Gastroesophageal sphincter (tissue), 4 donors: ENCODE data around the gene NKX1-2. TPM values are rescaled to one million over a fixed set of nuclear protein-coding genes. Genes with fewer than 3 reads are reported as not detected.

Source experiments
- ATAC-seq: fragments of 150-250 bp; one replicate; pipeline ENCODE4 v1.9.1; 2016; ENCODE audit warnings: mild to moderate bottlenecking, moderate library complexity
- H3K27ac ChIP-seq, 4 donors: fragments of 200-600 bp; sonication (generic) in 3 of 4; 1 replicate in 3 of 4; 2 replicates in 1 of 4; pipeline ENCODE4 v1.5.1; 2016 to 2019
- H3K27me3 ChIP-seq: fragments of 200-600 bp; sonication (generic); one replicate; pipeline ENCODE4 v1.5.1; 2019
- H3K36me3 ChIP-seq, 2 donors: fragments of 200-600 bp; sonication (generic); one replicate each; pipeline ENCODE4 v1.5.1; 2019; ENCODE audit warnings: control low read depth in 1 of 2
- H3K4me1 ChIP-seq, 3 donors: fragments of 200-600 bp; sonication (generic); 1 replicate in 2 of 3; 2 replicates in 1 of 3; pipeline ENCODE4 v1.5.1; 2016 to 2019; ENCODE audit warnings: control low read depth in 2 of 3
- H3K4me3 ChIP-seq, 2 donors: fragments of 200-600 bp; sonication (generic); one replicate each; pipeline ENCODE4 v1.5.1; 2019; ENCODE audit warnings: mild to moderate bottlenecking in 1 of 2, moderate library complexity in 1 of 2
- H3K9me3 ChIP-seq, 3 donors: fragments of 200-600 bp; sonication (generic); one replicate each; pipeline ENCODE4 v1.5.1; 2017 to 2019; ENCODE audit warnings: control low read depth in 2 of 3
- EP300 ChIP-seq: sonication (generic); formaldehyde crosslinking; IDR thresholded peaks from one replicate; pipeline ENCODE4 v1.6.1; 2017; ENCODE audit warnings: antibody characterized with exemption, mild to moderate bottlenecking
- POLR2A ChIP-seq, 2 donors: fragments of 450-650 bp; IDR thresholded peaks; one replicate each; pipeline ENCODE4 v1.6.1; 2017; ENCODE audit warnings: antibody characterized with exemption in 2 of 2, mild to moderate bottlenecking in 2 of 2, moderate library complexity in 1 of 2
- POLR2AphosphoS5 ChIP-seq: sonication (generic); formaldehyde crosslinking; IDR thresholded peaks from one replicate; pipeline ENCODE4 v1.6.1; 2017; ENCODE audit warnings: antibody characterized with exemption
- WGBS, 2 donors: methylation state at CpG; one replicate each; pipeline ENCODE4 v1.1.5; 2018; ENCODE audit warnings: low coverage in 1 of 2; 5-methylcytosine and 5-hydroxymethylcytosine counted together
- total RNA-seq, 4 donors: library from RNA; depleted of rRNA; stranded (reverse); fragments of >200 nt; gene quantifications; one replicate each; pipeline ENCODE4 v1.1.0, GENCODE V29; 2016
- TF ChIP-seq, protein P1 (sequence below), 4 experiments: fragments of 200-600 bp in 2 of 4; fragments of 450-650 bp in 2 of 4; sonication (generic) in 1 of 4; IDR thresholded peaks; one replicate each; pipeline ENCODE4 v1.5.1; 2017 to 2019; ENCODE audit warnings: antibody characterized with exemption in 4 of 4, mild to moderate bottlenecking in 2 of 4, moderate library complexity in 2 of 4

Gene NKX1-2
- total RNA-seq, 4 donors from 2014 or later: 0.12 TPM; not detected in 3

DNA sequence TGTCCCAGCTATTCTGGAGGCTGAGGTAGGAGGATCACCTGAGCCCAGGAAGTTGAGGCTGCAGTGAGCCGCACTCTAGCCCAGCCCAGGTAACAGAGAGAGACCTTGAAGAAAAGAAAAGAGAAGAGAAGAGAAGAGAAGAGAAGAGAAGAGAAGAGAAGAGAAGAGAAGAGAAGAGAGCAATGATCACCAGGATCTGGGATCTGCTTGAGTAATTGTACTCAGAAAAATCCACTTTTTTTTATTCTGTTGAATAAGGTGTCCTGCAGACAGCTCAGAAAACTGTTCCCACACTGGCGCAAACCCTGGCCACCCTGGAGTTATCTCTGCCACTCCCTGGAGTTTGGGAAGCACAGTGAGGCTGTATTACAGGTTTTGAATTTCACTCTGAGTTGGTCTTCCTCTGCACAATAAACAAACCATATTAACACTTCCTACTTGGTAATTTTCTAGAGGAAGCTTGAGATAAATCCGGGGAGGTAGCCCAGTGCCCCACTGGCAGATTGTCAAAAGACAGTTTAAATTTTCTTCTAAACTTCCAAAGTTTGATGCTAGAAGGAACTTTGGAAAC, 21.5 kb downstream of the NKX1-2 start:
- no peak for TF ChIP-seq EP300
- TF ChIP-seq POLR2AphosphoS5: no peak
- TF ChIP-seq, protein P1, sequence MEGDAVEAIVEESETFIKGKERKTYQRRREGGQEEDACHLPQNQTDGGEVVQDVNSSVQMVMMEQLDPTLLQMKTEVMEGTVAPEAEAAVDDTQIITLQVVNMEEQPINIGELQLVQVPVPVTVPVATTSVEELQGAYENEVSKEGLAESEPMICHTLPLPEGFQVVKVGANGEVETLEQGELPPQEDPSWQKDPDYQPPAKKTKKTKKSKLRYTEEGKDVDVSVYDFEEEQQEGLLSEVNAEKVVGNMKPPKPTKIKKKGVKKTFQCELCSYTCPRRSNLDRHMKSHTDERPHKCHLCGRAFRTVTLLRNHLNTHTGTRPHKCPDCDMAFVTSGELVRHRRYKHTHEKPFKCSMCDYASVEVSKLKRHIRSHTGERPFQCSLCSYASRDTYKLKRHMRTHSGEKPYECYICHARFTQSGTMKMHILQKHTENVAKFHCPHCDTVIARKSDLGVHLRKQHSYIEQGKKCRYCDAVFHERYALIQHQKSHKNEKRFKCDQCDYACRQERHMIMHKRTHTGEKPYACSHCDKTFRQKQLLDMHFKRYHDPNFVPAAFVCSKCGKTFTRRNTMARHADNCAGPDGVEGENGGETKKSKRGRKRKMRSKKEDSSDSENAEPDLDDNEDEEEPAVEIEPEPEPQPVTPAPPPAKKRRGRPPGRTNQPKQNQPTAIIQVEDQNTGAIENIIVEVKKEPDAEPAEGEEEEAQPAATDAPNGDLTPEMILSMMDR (IDR thresholded peaks at IDR 0.05): no peak
- TF ChIP-seq POLR2A (IDR thresholded peaks at IDR 0.05): no peak

DNA sequence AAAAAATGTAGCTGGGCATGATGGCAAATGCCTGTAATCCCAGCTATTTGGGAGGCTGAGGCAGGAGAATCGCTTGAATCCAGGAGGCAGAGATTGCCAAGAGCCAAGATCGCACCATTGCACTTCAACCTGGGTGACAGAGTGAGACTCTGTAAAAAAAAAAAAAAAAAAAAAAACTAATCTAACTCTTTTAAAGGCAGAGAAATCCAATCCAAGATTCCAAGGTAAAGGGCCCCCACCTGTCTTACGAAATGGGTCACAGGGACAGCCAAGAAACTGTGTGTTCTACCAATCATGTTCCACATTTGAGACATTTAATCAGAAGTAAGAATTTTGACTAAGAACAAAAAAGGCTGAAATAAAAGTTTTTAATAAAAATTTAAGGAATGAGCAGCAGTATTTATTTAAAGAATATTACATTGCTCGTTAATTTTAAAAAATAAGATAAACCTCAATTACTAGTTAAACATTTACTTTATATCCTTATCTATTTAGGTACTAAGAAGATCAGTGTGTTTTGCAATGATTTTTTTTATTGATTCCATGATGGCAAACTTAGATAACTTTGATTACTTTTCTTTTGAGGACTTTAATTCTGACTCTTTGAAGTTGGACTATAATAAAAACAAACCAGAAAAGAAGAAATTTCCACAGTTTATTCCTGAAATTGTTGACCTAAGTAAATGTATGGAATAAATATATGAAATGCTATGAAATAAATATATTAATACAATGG, 24.4 kb downstream of the NKX1-2 start:
- Histone ChIP-seq H3K4me3 (no peak overlapping the region), H3K27ac (no peak overlapping the region), H3K36me3 (no peaks in the 10 kb centered on the region), H3K9me3 (no peaks in the 10 kb centered on the region), H3K4me1 (no peaks in the 10 kb centered on the region), H3K27me3 (peaks cover 20% of the 10 kb centered on the region)
- no peak for TF ChIP-seq EP300
- TF ChIP-seq, protein P1 (IDR thresholded peaks at IDR 0.05): no peak
- no peak for TF ChIP-seq POLR2A (IDR thresholded peaks at IDR 0.05)
- no peak for TF ChIP-seq POLR2AphosphoS5
- ATAC-seq: no peak
- 84 to 92% methylated on average over 2 to 4 of the region's 4 CpGs for WGBS, 2 donors

More for the DNA sequence above, 21.5 kb downstream of the NKX1-2 start:
- Histone ChIP-seq H3K4me3 (no peak overlapping the region), H3K9me3 (no peaks in the 10 kb centered on the region), H3K27me3 (peaks cover 20% of the 10 kb centered on the region), H3K27ac (no peak overlapping the region), H3K4me1 (no peaks in the 10 kb centered on the region), H3K36me3 (no peaks in the 10 kb centered on the region)
- no peak for ATAC-seq
- WGBS, 2 donors: 45 to 60% methylated on average over 2 to 3 of the region's 3 CpGs

DNA sequence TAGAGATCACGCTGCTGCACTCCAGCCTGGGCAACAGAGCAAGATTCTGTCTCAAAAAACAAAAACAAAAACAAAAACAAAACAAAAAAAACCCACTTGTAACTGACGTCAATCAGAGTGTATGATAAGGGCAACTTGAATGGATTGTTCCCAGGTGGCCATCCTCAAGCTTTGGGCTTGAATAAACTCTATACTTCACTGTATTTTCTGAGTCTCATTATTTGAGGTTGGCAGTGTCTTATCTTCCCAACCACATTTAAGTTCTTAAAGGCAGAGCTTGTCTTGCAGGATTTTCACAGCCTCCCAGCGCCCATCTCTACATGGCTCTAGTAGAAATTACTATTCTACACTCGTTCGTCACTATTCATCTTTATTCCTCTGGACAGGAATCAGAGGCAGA, 26.0 kb downstream of the NKX1-2 start:
- H3K4me1 ChIP-seq: peaks cover 0 to 6% (median 0%) of the 10 kb centered on the region in 3 donors
- H3K27ac ChIP-seq: no peak overlapping the region
- H3K4me3 ChIP-seq: no peak overlapping the region
- no peaks in the 10 kb centered on the region for H3K9me3 ChIP-seq
- WGBS, 2 donors: 82 to 100% methylated on average over 2 to 5 of the region's 5 CpGs
- TF ChIP-seq EP300 (no peak), POLR2A (IDR thresholded peaks at IDR 0.05) (no peak), POLR2AphosphoS5 (no peak)
- TF ChIP-seq, protein P1 (IDR thresholded peaks at IDR 0.05): no peak
- no peak for ATAC-seq
- no peaks in the 10 kb centered on the region for H3K36me3 ChIP-seq
- peaks cover 20% of the 10 kb centered on the region for H3K27me3 ChIP-seq

DNA sequence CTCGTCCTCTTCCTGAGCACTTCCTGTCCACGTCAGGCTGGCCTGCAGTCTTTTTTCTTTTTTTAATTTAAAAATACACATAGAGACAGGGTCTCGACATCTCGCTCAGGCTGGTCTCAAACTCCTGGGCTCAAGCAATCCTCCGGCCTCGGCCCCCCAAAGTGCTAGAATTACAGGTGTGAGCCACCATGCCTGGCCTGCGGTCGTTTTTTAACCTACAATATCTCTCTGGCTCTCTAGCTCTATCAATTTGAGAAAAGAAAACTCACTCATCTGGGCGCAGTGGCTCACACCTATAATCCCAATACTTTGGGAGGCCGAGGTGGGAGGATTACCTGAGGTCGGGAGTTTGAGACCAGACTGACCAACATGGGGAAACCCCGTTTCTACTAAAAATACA, 27.1 kb downstream of the NKX1-2 start:
- Histone ChIP-seq H3K27me3 (peaks cover 14% of the 10 kb centered on the region), H3K36me3 (no peaks in the 10 kb centered on the region), H3K4me1 (peaks cover 0 to 11% (median 0%) of the 10 kb centered on the region in 3 donors), H3K9me3 (no peaks in the 10 kb centered on the region), H3K4me3 (no peak overlapping the region), H3K27ac (no peak overlapping the region)
- ATAC-seq: no peak
- no peak for TF ChIP-seq POLR2A (IDR thresholded peaks at IDR 0.05)
- TF ChIP-seq EP300: no peak
- TF ChIP-seq, protein P1 (IDR thresholded peaks at IDR 0.05): no peak
- TF ChIP-seq POLR2AphosphoS5: no peak
- 72 to 76% methylated on average over 6 to 9 of the region's 12 CpGs for WGBS, 2 donors

DNA sequence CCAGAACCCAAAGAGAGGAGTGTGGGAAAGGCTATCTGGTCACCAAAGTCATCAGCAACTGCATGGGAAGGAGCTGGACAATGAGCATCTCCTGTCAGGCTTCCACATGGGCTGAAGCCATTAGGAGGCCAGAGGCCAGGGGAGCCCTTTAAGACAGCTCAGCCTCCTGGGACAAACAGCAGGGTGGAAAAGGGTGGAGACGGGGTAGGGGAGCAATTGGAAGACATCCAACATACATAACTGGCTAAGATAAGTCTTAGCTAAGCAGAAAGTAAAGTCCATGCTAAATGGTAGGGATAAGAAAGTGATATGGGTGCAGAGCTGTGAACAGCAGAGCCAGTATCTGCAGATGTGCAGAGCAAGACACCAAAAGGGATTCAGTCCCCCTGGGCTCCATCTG, 29.6 kb downstream of the NKX1-2 start:
- H3K27ac ChIP-seq: no peak overlapping the region
- ATAC-seq: no peak
- TF ChIP-seq POLR2A (IDR thresholded peaks at IDR 0.05) (no peak), EP300 (no peak), POLR2AphosphoS5 (no peak)
- TF ChIP-seq, protein P1 (IDR thresholded peaks at IDR 0.05): no peak
- H3K27me3 ChIP-seq: no peaks in the 10 kb centered on the region
- WGBS, 2 donors: 38% methylated on average over 1 of the region's 1 CpG; no CpG with 5 or more reads in 1 of the 2 donors
- H3K4me1 ChIP-seq: peaks cover 0 to 36% (median 12%) of the 10 kb centered on the region in 3 donors
- no peak overlapping the region for H3K4me3 ChIP-seq
- no peaks in the 10 kb centered on the region for H3K9me3 ChIP-seq
- H3K36me3 ChIP-seq: no peaks in the 10 kb centered on the region
